ENCODE results near the gene KCNJ11.

DNA sequence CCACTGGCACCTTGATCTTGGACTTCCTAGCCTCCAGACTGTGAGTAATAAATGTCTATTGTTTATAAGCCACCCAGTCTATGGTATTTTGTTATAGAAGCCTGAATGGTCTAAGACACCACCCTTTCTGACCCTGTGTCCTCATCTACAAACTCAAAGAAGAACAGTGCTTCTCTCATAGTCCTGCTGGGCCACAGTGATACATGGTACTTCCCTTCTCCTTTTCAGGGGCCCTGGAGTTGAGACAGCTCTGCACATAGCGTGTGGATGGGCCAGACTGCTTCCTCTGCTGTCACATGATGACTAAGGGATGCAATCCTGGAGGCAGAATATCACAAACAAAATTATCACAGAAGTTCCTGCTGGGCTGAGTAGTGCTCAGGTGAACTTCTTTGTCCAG is 5.0 kb downstream of the KCNJ11 start:
- TF ChIP-seq POLR2A (IDR thresholded peaks at IDR 0.05; ENCODE audit: low read depth) (no peak), EP300 (IDR thresholded peaks at IDR 0.05) (no peak)
